HUES64 (cell line): ENCODE measurements around the gene BMERB1. TPM values are rescaled to one million over a fixed set of nuclear protein-coding genes. Genes with fewer than 3 reads are reported as not detected.
"Not testable (repeated sequence)": the region's sequence is repeated elsewhere in the genome, so short reads cannot be mapped to it uniquely, and the experiment has no call there.

Experiments used
- H3K27ac ChIP-seq: 2 replicates; pipeline ENCODE4 v1.7.0; 2013; ENCODE audit warnings: low read depth, low read length, inconsistent platforms
- H3K27me3 ChIP-seq: 2 replicates; pipeline ENCODE4 v1.6.1; 2013; ENCODE audit warnings: mild to moderate bottlenecking, low read length; ENCODE audit not compliant: insufficient read depth
- H3K36me3 ChIP-seq: 2 replicates; pipeline ENCODE4 v1.6.1; 2013; ENCODE audit warnings: mild to moderate bottlenecking, low read length; ENCODE audit not compliant: insufficient read depth
- H3K4me1 ChIP-seq: 2 replicates; pipeline ENCODE4 v1.6.1; 2013; ENCODE audit warnings: mild to moderate bottlenecking, low read length, moderate library complexity; ENCODE audit not compliant: insufficient read depth
- H3K4me3 ChIP-seq: 2 replicates; pipeline ENCODE4 v1.5.1; 2013; ENCODE audit warnings: mild to moderate bottlenecking, low read length, moderate library complexity
- H3K9ac ChIP-seq: 2 replicates; pipeline ENCODE4 v1.6.1; 2013; ENCODE audit warnings: mild to moderate bottlenecking, low read depth, low read length
- H3K9me3 ChIP-seq: 2 replicates; pipeline ENCODE4 v1.6.1; 2013; ENCODE audit warnings: low read depth, low read length; ENCODE audit not compliant: insufficient read depth
- WGBS: fragments of 150-250, 120-280 bp; methylation state at CpG from one replicate; pipeline ENCODE4 v1.1.7; 2013; ENCODE audit warnings: missing lambda C conversion rate; 5-methylcytosine and 5-hydroxymethylcytosine counted together
- polyA plus RNA-seq, 2 experiments: library from polyadenylated mRNA; stranded (reverse); fragments of 50-300 nt; gene quantifications; one replicate each; pipeline ENCODE4 v1.2.3, GENCODE V29; 2013

Gene BMERB1
- polyA plus RNA-seq (2013, experiment 1 of 2), result 16.8 TPM
- polyA plus RNA-seq (2013, experiment 2 of 2), result 19.9 TPM

DNA sequence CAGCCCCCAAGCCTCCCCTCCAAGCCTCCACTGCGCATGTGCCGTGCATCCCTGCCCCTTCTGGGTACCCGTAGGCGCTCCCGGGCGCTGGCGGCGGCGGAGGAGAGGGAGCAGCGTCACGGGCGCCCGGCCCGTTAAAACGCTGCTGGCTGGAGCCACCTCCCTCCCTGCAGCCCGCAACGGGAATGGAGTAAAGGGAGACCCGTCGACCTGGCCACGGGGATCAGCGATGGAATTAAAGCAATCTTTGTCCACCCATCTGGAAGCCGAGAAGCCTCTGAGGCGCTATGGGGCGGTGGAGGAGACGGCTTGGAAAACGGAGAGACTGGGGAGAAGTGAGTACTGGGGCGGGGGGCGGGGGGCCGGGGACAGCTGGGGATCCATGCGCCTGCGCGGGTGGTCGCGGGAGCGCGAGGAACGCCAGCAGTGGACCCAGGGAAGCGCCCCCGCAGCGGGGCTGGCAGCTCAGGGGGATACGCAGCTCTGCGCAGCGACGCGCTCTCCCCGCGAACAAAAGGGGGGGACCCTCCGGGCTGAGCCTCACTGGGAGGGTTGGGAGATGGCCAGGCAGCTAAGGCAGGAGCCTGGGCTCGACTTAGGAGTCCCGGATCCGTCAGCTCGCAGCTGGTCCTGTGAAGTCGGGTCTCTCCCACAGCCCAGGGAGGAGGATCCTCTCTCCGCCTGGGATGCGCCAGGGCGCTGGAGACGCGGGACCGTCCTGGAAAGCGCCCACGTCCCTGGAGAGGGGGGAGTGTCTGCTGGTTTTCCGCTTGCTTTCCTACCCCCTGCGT lies at the start of gene BMERB1:
BMERB1 (plus strand) TSS at position 164 of the 791 bp plus-strand sequence; CDS start at position 230, 66 bp downstream.
- WGBS, result under 1% methylated on average over 63 of the region's 63 CpGs
- Histone ChIP-seq H3K27me3 (peaks cover 15% of the 10 kb centered on the region), H3K9ac (peak within 1 kb of the TSS; percentile 66), H3K9me3 (no peaks in the 10 kb centered on the region), H3K4me3 (peak within 1 kb of the TSS; percentile 91), H3K36me3 (no peaks in the 10 kb centered on the region), H3K27ac (no peak within 1 kb of the TSS), H3K4me1 (no peaks in the 10 kb centered on the region)

DNA sequence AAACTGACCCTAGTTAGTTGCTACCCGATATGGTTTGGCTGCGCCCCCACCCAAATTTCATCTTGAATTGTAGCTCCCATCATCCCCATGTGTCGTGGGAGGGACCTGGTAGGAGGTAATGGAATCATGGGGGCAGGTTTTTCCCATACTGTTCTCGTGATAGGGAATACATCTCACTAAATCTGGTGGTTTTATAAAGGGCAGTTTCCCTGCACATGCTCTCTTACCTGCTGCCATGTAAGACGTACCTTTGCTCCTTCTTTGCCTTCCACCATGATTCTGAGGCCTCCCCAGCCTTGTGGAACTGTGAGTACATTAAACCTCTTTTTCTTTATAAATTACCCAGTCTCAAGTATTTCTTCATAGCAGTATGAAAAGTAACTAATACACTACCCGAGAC lies 46.3 kb upstream of the BMERB1 start:
- not testable (repeated sequence) for H3K36me3 ChIP-seq, H3K27ac ChIP-seq, H3K9ac ChIP-seq, H3K9me3 ChIP-seq, H3K27me3 ChIP-seq, H3K4me3 ChIP-seq, H3K4me1 ChIP-seq
- 90% methylated on average over 4 of the region's 6 CpGs for WGBS

DNA sequence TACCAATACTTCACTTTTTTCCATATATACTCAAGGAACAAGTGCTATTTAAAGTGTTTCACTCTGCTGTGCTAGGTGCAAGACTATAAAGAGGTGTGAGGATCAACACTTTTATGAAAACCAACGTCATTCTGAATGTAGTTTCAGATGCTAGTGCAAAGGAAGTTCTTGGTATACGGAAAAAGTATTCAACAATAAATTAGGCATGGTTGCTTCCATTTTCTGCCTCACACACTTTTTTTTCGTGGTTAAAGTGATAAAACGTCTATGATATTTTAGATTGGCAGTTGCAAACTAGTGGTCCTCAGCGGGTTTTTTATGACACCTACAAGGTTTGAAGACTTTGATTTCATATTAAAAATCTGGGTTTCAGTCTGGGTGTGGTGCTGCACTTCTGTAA lies 44.5 kb upstream of the BMERB1 start:
- not testable (repeated sequence) for H3K9me3 ChIP-seq, H3K36me3 ChIP-seq, H3K27ac ChIP-seq, H3K4me3 ChIP-seq, H3K4me1 ChIP-seq, H3K27me3 ChIP-seq, H3K9ac ChIP-seq
- 95% methylated on average over 5 of the region's 5 CpGs for WGBS

DNA sequence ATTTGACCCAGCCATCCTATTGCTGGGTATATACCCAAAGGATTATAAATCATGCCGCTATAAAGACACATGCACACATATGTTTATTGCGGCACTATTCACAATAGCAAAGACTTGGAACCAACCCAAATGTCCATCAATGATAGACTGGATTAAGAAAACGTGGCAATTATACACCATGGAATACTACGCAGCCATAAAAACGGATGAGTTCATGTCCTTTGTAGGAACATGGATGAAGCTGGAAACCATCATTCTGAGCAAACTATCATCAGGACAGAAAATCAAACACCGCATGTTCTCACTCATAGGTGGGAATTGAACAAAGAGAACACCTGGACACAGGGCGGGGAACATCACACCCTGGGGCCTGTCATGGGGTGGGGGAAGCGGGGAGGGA lies 41.4 kb upstream of the BMERB1 start:
- H3K36me3 ChIP-seq, H3K4me1 ChIP-seq, H3K9ac ChIP-seq, H3K9me3 ChIP-seq, H3K4me3 ChIP-seq, H3K27ac ChIP-seq: not testable (repeated sequence)
- 91% methylated on average over 6 of the region's 8 CpGs for WGBS
- peaks cover 10% of the 10 kb centered on the region; the same call in 1 of the 2 replicates for H3K27me3 ChIP-seq

DNA sequence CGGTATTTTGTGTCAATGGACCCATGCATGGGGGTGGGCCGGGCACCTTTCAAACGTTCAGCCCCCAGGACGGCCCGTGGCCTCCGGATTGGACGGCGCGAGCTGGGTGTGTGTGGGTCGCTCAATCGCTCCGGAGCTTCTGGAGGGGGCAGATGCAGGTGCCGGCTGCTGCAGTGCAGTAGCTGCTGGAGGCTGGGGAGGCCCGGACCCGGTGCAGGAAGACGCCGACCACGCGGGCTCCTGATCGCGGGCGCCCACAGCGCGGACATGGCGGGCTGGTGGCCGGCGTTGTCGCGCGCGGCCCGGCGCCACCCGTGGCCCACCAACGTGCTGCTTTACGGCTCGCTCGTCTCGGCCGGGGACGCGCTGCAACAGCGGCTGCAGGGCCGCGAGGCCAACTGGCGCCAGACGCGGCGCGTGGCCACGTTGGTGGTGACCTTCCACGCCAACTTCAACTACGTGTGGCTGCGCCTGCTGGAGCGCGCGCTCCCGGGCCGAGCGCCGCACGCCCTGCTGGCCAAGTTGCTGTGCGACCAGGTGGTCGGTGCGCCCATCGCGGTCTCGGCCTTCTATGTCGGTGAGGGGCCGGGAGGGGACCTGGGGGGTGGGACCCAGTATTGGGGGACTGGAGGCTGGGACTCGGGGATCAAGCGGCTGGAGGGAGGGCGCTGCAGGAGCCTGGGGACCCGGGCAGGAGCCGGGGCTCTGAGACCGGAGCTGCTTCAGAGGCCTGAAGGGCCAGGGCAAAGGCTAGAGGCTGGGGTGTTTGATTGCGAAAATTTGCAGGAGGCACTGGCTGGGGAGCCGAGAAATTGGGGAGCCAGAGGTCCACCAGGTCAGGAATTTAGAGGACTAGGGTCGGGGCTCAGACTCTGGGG lies 38.5 kb upstream of the BMERB1 start, which contains the start of gene MPV17L:
MPV17L (plus strand) TSS at position 124 of the 878 bp plus-strand sequence; CDS start at position 268, 144 bp downstream.
- not testable (repeated sequence) for H3K9me3 ChIP-seq, H3K36me3 ChIP-seq, H3K27ac ChIP-seq, H3K4me1 ChIP-seq
- Histone ChIP-seq H3K4me3 (peak within 1 kb of the TSS; percentile 67), H3K9ac (peak within 1 kb of the TSS; percentile 70), H3K27me3 (peaks cover 10% of the 10 kb centered on the region; the same call in 1 of the 2 replicates)
- 5% methylated on average over 79 of the region's 79 CpGs for WGBS

DNA sequence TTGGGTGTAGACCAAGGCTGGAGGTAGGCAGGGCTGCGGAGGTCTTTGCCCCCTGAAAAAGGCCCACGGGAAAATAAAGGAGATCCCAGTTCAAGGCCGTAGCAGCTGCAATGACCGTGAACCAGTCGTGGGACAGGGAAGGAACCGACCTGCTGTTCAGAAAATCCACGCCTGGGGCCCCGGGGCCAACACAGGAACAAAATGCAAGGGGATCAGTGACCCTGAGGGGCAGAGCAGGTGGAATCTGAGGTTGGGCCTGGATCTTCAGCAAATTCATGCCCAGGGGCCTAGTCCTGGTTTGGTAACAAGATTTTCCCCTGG lies 37.9 kb upstream of the BMERB1 start:
- peaks cover 10% of the 10 kb centered on the region; the same call in 1 of the 2 replicates for H3K27me3 ChIP-seq
- H3K9me3 ChIP-seq, H3K27ac ChIP-seq, H3K4me1 ChIP-seq, H3K36me3 ChIP-seq: not testable (repeated sequence)
- H3K9ac ChIP-seq, result 0 out of 2 replicates have a peak overlapping the region, but pooled peaks have one; percentile 70
- peak overlapping the region; percentile 67 for H3K4me3 ChIP-seq
- WGBS, result 72% methylated on average over 8 of the region's 8 CpGs

DNA sequence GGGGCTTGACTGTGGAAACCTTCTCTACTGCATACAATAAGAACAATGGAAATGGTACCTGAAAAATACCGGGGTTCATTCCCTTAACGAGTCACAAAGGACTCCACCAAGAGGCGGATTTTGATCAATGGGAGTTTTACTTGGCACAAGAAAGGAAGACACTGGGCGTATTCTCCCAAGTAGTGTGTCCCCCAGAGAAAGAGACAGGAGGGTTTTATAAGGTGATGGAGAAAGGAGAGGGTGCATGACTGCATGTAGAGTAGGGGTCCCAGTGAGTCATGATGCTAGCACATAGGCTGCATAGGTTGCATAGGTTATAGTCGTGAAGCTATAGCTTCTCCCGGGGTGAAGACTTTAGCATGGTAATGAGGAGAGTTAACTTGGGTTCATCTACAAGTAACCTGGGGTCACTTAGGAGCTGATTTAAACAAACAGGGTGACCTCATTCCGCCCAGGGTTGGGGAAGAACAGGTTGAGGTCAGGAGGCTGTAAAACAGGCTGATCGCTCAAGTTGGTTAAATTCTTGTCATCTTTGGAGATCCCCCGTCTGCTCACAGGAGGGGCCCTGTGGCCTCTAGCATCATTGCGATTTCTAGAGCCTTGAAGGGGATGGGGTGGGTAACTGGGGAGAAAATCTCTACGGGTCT lies 37.3 kb upstream of the BMERB1 start:
- Histone ChIP-seq H3K36me3 (no peaks in the 10 kb centered on the region), H3K9ac (no peak overlapping the region), H3K4me1 (no peaks in the 10 kb centered on the region), H3K27ac (no peak overlapping the region), H3K27me3 (peaks cover 10% of the 10 kb centered on the region; the same call in 1 of the 2 replicates), H3K4me3 (no peak overlapping the region), H3K9me3 (no peaks in the 10 kb centered on the region)
- 89% methylated on average over 11 of the region's 11 CpGs for WGBS

DNA sequence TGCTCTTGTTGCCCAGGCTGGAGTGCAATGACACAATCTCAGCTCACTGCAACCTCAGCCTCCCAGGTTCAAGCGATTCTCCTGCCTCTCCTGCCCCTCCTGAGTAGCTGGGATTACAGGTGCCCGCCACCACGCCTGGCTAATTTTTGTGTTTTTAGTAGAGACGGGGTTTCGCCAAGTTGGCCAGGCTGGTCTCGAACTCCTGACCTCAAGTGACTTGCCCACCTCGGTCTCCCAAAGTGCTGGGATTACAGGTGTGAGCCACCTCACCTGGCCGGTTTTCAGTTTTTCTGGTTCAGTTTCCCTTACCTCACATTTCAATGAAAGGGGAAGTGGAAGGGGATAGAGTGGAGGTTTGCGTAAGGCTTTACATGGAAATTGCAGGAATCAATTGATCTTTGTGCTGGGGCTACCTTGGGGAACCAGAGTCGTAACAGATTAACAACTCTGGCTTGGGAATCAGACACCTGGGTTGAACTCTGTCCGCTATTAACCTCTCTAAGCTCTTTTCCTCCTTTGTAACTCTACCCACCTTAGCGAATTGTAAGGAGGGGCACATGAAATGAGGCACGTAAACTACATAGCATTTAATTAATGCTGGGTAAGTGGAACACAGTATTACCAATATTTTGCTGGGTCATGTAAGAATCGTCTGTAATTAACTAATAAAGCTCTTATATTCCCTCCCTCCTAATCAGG lies 35.6 kb upstream of the BMERB1 start:
- Histone ChIP-seq H3K9ac (no peak overlapping the region), H3K36me3 (no peaks in the 10 kb centered on the region), H3K27ac (no peak overlapping the region), H3K4me3 (no peak overlapping the region), H3K27me3 (peaks cover 10% of the 10 kb centered on the region; the same call in 1 of the 2 replicates), H3K4me1 (peaks cover 2% of the 10 kb centered on the region; the same call in 1 of the 2 replicates), H3K9me3 (no peaks in the 10 kb centered on the region)
- WGBS, result 89% methylated on average over 12 of the region's 14 CpGs

DNA sequence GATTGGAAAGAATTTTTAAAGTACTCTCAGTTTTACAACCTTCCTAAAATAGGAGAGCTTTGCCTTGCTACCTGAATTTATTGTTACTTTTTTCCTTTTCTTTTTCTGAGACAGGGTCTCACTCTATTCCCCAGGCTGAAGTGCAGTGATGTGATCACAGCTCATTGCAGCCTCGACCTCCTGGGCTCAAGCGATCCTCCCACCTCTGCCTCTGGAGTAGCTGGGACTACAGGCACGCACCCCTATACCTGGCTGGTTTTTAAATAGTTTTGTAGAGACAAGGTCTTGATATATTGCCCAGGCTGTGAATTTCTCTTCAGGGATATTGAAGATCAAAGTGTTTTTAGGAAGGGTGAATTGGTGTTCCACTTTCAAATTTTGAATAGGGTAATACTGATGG lies 35.1 kb upstream of the BMERB1 start:
- H3K27me3 ChIP-seq, result peaks cover 10% of the 10 kb centered on the region; the same call in 1 of the 2 replicates
- H3K9ac ChIP-seq, result no peak overlapping the region
- no peak overlapping the region for H3K27ac ChIP-seq
- no peaks in the 10 kb centered on the region for H3K36me3 ChIP-seq
- H3K4me3 ChIP-seq, result no peak overlapping the region
- WGBS, result 91% methylated on average over 3 of the region's 3 CpGs
- H3K4me1 ChIP-seq, result peaks cover 6% of the 10 kb centered on the region; the same call in 1 of the 2 replicates
- H3K9me3 ChIP-seq, result no peaks in the 10 kb centered on the region

DNA sequence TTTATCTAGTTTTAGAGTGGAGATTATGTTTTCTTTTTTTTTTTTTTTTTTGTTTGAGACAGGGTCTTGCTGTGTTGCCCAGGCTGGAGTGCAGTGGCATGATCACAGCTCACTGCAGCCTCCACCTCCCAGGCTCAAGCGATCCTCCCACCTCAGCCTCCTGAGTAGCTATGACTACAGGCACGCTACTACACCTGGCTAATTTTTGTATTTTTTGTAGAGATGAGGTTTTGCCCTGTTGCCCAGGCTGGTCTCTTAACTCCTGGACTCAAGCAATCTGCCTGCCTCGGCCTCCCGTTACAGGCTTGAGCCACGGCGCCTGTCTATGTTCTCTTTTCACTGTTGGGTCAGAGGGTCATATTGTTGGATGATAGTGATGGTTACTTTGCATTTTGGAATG lies 34.1 kb upstream of the BMERB1 start:
- H3K27ac ChIP-seq, H3K9me3 ChIP-seq, H3K9ac ChIP-seq, H3K36me3 ChIP-seq, H3K4me3 ChIP-seq, H3K4me1 ChIP-seq: not testable (repeated sequence)
- H3K27me3 ChIP-seq, result peaks cover 10% of the 10 kb centered on the region; the same call in 1 of the 2 replicates
- WGBS, result 96% methylated on average over 6 of the region's 6 CpGs
